Brain microvascular endothelial cell (primary cell): Measurements from ENCODE around the gene PLA2G2A.
"Not testable (repeated sequence)": the region's sequence is repeated elsewhere in the genome, so short reads cannot be mapped to it uniquely, and the experiment has no call there.

ENCODE experiments used
- DNase-seq: peaks from one replicate; pipeline ENCODE4 v3.0.0-alpha.2; 2020
- H3K27ac ChIP-seq: fragments of 250-450 bp; sonication (Bioruptor Pico); 2 replicates; pipeline ENCODE4 v1.5.1; 2020; ENCODE audit warnings: mild to moderate bottlenecking, moderate library complexity
- H3K27me3 ChIP-seq: fragments of 250-450 bp; sonication (Bioruptor Pico); replicated peaks from 2 replicates; pipeline ENCODE4 v1.5.1; 2020; ENCODE audit warnings: mild to moderate bottlenecking
- H3K36me3 ChIP-seq: fragments of 250-450 bp; sonication (Bioruptor Pico); replicated peaks from 2 replicates; pipeline ENCODE4 v1.5.1; 2020; ENCODE audit warnings: mild to moderate bottlenecking
- H3K4me3 ChIP-seq: 2 replicates; pipeline ENCODE4 v1.5.1; 2011; ENCODE audit warnings: low read depth, mild to moderate bottlenecking, control low read depth, low read length, moderate library complexity
- in situ Hi-C: cut with HindIII; loops from 2 replicates; pipeline ENCODE4 v1.10.0; 2017; ENCODE audit warnings: low sequenced_read_pairs, low pct_ligation_motif_present
- TF ChIP-seq, protein P1 (sequence below): IDR thresholded peaks from 2 replicates; pipeline ENCODE4 v1.5.1; 2011; ENCODE audit warnings: low read depth, mild to moderate bottlenecking, moderate library complexity, low read length, control low read depth, inconsistent platforms; ENCODE audit errors: missing control alignments

Gene PLA2G2A

DNA sequence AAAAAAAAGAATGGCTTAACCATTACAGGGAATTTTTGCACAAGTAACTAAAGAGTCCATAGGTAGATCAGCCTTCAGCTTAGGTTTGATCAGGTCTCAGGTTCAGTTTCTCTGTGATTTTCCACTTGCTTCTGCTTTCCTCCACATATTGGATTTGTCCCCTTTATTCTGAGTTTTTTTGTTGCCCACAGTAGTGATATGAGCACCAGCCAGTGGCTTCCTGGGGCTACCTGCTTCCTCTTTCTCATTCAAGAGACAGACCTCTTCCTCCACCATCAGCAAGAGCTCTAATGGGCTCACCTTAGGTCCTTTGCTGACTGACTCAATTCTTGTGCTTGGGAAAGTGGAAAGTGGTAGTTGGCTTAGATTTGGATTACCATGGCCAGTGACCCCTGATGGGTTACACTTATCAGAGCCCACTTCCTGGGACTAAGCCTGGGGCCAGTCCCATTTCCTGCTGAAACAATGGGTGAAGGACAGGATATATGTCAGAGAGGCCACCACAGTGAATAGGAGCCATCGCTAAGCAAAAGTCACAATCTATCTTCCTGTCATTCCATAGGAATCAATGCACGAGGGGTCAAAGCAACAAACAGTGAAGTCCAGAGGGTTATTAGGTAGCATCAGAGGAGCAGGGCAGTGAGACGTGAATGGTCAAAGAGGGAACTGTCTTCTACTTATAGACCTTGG is 43.2 kb downstream of the PLA2G2A start:
- DNase-seq, result no peak
- Histone ChIP-seq H3K27me3 (no peaks in the 10 kb centered on the region), H3K4me3 (no peak overlapping the region), H3K36me3 (no peaks in the 10 kb centered on the region), H3K27ac (no peak overlapping the region)
- TF ChIP-seq, protein P1, sequence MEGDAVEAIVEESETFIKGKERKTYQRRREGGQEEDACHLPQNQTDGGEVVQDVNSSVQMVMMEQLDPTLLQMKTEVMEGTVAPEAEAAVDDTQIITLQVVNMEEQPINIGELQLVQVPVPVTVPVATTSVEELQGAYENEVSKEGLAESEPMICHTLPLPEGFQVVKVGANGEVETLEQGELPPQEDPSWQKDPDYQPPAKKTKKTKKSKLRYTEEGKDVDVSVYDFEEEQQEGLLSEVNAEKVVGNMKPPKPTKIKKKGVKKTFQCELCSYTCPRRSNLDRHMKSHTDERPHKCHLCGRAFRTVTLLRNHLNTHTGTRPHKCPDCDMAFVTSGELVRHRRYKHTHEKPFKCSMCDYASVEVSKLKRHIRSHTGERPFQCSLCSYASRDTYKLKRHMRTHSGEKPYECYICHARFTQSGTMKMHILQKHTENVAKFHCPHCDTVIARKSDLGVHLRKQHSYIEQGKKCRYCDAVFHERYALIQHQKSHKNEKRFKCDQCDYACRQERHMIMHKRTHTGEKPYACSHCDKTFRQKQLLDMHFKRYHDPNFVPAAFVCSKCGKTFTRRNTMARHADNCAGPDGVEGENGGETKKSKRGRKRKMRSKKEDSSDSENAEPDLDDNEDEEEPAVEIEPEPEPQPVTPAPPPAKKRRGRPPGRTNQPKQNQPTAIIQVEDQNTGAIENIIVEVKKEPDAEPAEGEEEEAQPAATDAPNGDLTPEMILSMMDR, result no peak
- in situ Hi-C loops, result no loop called here

DNA sequence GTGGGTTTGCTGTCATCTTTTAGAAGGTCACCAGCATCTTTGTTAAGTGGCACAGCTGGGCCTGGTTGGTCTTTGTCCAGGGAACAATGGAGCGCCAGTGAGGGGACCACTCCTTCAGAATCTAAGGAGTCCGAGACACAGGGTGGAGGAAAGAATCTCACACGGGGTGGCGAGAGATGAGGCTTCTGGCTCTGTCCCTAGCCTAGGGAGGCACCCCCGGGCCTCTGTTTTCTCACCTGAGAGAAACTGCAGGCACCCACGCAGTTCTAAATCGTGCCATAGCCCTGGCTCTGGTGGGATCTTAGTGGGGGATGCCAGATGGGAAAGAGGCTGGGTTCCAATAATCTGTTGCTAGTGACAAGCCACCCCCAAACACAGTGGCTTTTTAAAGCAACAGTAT is 45.1 kb downstream of the PLA2G2A start:
- Histone ChIP-seq H3K4me3 (no peak overlapping the region), H3K27ac (no peak overlapping the region), H3K27me3 (no peaks in the 10 kb centered on the region), H3K36me3 (no peaks in the 10 kb centered on the region)
- in situ Hi-C loops, result no loop called here
- TF ChIP-seq, protein P1, result no peak
- DNase-seq, result no peak

DNA sequence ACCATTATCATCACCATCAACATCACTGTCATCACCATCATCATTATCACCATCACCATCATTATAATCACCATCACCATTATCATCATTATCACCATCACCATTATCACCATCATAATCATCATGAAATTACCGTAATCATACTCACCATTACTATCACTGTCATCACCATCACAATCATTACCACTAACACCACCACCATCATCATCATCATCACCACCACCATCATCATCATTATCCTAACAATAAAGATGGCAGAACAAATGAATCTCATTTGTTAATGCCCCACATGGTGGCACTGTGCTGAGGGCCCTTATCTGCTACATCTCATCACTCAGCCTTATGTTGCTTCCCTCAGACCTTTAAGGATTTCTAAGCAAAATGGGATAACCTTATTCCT is 46.6 kb downstream of the PLA2G2A start:
- H3K4me3 ChIP-seq, result no peak overlapping the region
- in situ Hi-C loops, result no loop called here
- no peak for DNase-seq
- H3K36me3 ChIP-seq, result no peaks in the 10 kb centered on the region
- no peaks in the 10 kb centered on the region for H3K27me3 ChIP-seq
- TF ChIP-seq, protein P1, result no peak
- no peak overlapping the region for H3K27ac ChIP-seq

- H3K27me3 ChIP-seq, H3K36me3 ChIP-seq, H3K4me3 ChIP-seq, DNase-seq, in situ Hi-C loops, H3K27ac ChIP-seq: not testable (repeated sequence)
Observed at GRCh38 chr1:19927130-19927421, 52.3 kb downstream of the PLA2G2A start.

- Histone ChIP-seq H3K4me3 (no peak overlapping the region), H3K27me3 (no peaks in the 10 kb centered on the region), H3K36me3 (no peaks in the 10 kb centered on the region), H3K27ac (no peak overlapping the region)
- TF ChIP-seq, protein P1, result no peak
- DNase-seq, result no peak
- in situ Hi-C loops, result no loop called here
Observed at GRCh38 chr1:19926296-19927129, 52.9 kb downstream of the PLA2G2A start.
